HCT116 (cell line): Measurements from ENCODE around the gene FMC1. TPM values are rescaled to one million over a fixed set of nuclear protein-coding genes. Genes with fewer than 3 reads are reported as not detected.

Experiments
- ATAC-seq: fragments of 200-7000 bp; cut with Tn5 transposase; 2 replicates; pipeline ENCODE4 v1.9.1; 2020; ENCODE audit warnings: mild to moderate bottlenecking, moderate library complexity
- Bru-seq: library from RNA; stranded (reverse); fragments of 400-500 nt; gene quantifications from one replicate; lab custom pipeline; 2021; lab: Mats Ljungman, UMichigan
- BruChase-seq, 2 experiments: library from RNA; stranded (reverse); fragments of 400-500 nt; gene quantifications; one replicate each; lab custom pipeline; 2021; lab: Mats Ljungman, UMichigan
- BruUV-seq: library from RNA; stranded (reverse); fragments of 400-500 nt; replicated peaks from 2 replicates; lab custom pipeline; 2021; lab: Mats Ljungman, UMichigan
- CTCF ChIA-PET: fragments of 300-600 bp; sonication (Branson Sonifier 250); formaldehyde crosslinking; loops from one replicate; lab custom pipeline; 2021; ENCODE audit warnings: antibody characterized with exemption; lab: Charles Lee
- POLR2A ChIA-PET: fragments of 300-600, 350-600 bp; sonication (Branson Sonifier 250); formaldehyde crosslinking; loops from one replicate; lab custom pipeline; 2021; ENCODE audit warnings: antibody characterized with exemption; lab: Charles Lee
- RAD21 ChIA-PET, 2 experiments: fragments of 300-600 bp; sonication (Branson Sonifier 250); formaldehyde crosslinking; loops; one replicate each; lab custom pipeline; 2023; ENCODE audit warnings: low total read pairs in 2 of 2; ENCODE audit not compliant: uncharacterized antibody in 2 of 2, unreplicated experiment in 2 of 2, low non-redundant PET in 1 of 2; lab: Charles Lee
- DNase-seq: peaks from one replicate; pipeline ENCODE4 v3.0.0-alpha.2; 2010; ENCODE audit warnings: low read depth, low spot score
- H2AFZ ChIP-seq: fragments of 200-600 bp; shearing (Covaris generic), sonication (generic); 2 replicates; pipeline ENCODE4 v1.6.1; 2017; ENCODE audit warnings: low read depth, mixed run types, mixed read lengths, antibody characterized with exemption, low read length; ENCODE audit not compliant: poor library complexity, severe bottlenecking
- H3K27ac ChIP-seq: 2 replicates; pipeline ENCODE4 v1.5.1; 2012; ENCODE audit warnings: low read depth, low read length
- H3K27me3 ChIP-seq: fragments of 200-600 bp; sonication (generic); 2 replicates; pipeline ENCODE4 v1.6.1; 2016; ENCODE audit warnings: mixed run types, low read length, mixed read lengths; ENCODE audit not compliant: insufficient read depth
- H3K36me3 ChIP-seq, 2 experiments: fragments of 200-500 bp in 1 of 2; fragments of 200-600 bp in 1 of 2; sonication (Bioruptor generic) in 1 of 2; sonication (generic) in 1 of 2; 2 replicates each; pipeline versions ENCODE4 v1.5.1 to v1.6.1; 2014 to 2016; ENCODE audit warnings: low read length in 2 of 2, inconsistent platforms in 1 of 2, mixed read lengths in 1 of 2, mixed run types in 1 of 2; ENCODE audit not compliant: insufficient read depth in 2 of 2, control insufficient read depth in 1 of 2
- H3K4me1 ChIP-seq, 2 experiments: fragments of 200-600 bp in 1 of 2; sonication (generic) in 1 of 2; 2 replicates each; pipeline versions ENCODE4 v1.5.1 to v1.6.1; 2012 to 2017; ENCODE audit warnings: low read length in 2 of 2, inconsistent platforms in 1 of 2, mild to moderate bottlenecking in 1 of 2, mixed read lengths in 1 of 2, mixed run types in 1 of 2, moderate library complexity in 1 of 2; ENCODE audit not compliant: insufficient read depth in 2 of 2, control insufficient read depth in 1 of 2
- H3K4me2 ChIP-seq: fragments of 200-600 bp; sonication (generic); 2 replicates; pipeline ENCODE4 v1.6.1; 2017; ENCODE audit warnings: mixed run types, low read length, mixed read lengths
- H3K4me3 ChIP-seq, 2 experiments: fragments of 200-600 bp in 1 of 2; sonication (generic) in 1 of 2; replicated peaks in 1 of 2; 2 replicates each; pipeline ENCODE4 v1.5.1; 2011 to 2016; ENCODE audit warnings: low read length in 2 of 2, control low read depth in 1 of 2, low read depth in 1 of 2, mild to moderate bottlenecking in 1 of 2, mixed read lengths in 1 of 2, mixed run types in 1 of 2
- H3K79me2 ChIP-seq: fragments of 200-600 bp; sonication (generic); 2 replicates; pipeline ENCODE4 v1.6.1; 2017; ENCODE audit warnings: mild to moderate bottlenecking, mixed run types, low read length, moderate library complexity, mixed read lengths; ENCODE audit not compliant: insufficient read depth
- H3K9ac ChIP-seq: fragments of 200-600 bp; sonication (generic); 2 replicates; pipeline ENCODE4 v1.6.1; 2016; ENCODE audit warnings: low read length, mixed read lengths
- H3K9me2 ChIP-seq: fragments of 200-600 bp; sonication (generic), shearing (Covaris generic); 2 replicates; pipeline ENCODE4 v1.6.1; 2017; ENCODE audit warnings: mixed run types, mild to moderate bottlenecking, moderate library complexity; ENCODE audit not compliant: insufficient read depth
- H3K9me3 ChIP-seq, 2 experiments: fragments of 200-500 bp in 1 of 2; fragments of 200-600 bp in 1 of 2; sonication (Bioruptor generic) in 1 of 2; sonication (generic) in 1 of 2; 2 replicates each; pipeline ENCODE4 v1.6.1; 2014 to 2017; ENCODE audit warnings: low read length in 2 of 2, mixed read lengths in 2 of 2, inconsistent platforms in 1 of 2, low read depth in 1 of 2, mild to moderate bottlenecking in 1 of 2, mixed run types in 1 of 2, moderate library complexity in 1 of 2; ENCODE audit not compliant: control insufficient read depth in 1 of 2, insufficient read depth in 1 of 2
- H4K20me1 ChIP-seq: fragments of 200-600 bp; sonication (generic), shearing (Covaris generic); 2 replicates; pipeline ENCODE4 v1.6.1; 2017; ENCODE audit warnings: mixed run types, mild to moderate bottlenecking, moderate library complexity; ENCODE audit not compliant: insufficient read depth
- CBX3 ChIP-seq: IDR thresholded peaks from 2 replicates; pipeline ENCODE4 v1.6.1; 2012; ENCODE audit warnings: low read depth
- CEBPB ChIP-seq: IDR thresholded peaks from 2 replicates; pipeline ENCODE4 v1.6.1; 2012; ENCODE audit warnings: low read depth
- ELF1 ChIP-seq: IDR thresholded peaks from 2 replicates; pipeline ENCODE4 v1.6.1; 2012; ENCODE audit warnings: low read depth, borderline replicate concordance
- EZH2 ChIP-seq: fragments of 200-600 bp; sonication (generic); IDR thresholded peaks from 2 replicates; pipeline ENCODE4 v1.6.1; 2017; ENCODE audit warnings: antibody characterized with exemption, mixed run types
- EZH2phosphoT487 ChIP-seq: fragments of 200-600 bp; IDR thresholded peaks from 2 replicates; pipeline ENCODE4 v1.6.1; 2018; ENCODE audit warnings: antibody characterized with exemption, borderline replicate concordance
- FOSL1 ChIP-seq: IDR thresholded peaks from 2 replicates; pipeline ENCODE4 v1.6.1; 2012; ENCODE audit warnings: low read depth
- JUND ChIP-seq: IDR thresholded peaks from 2 replicates; pipeline ENCODE4 v1.6.1; 2012
- POLR2A ChIP-seq: IDR thresholded peaks from 2 replicates; pipeline ENCODE4 v1.7.0; 2011; ENCODE audit warnings: borderline replicate concordance; ENCODE audit not compliant: insufficient read depth, insufficient read length; ENCODE audit errors: extremely low read depth
- POLR2AphosphoS5 ChIP-seq: IDR thresholded peaks from 2 replicates; pipeline ENCODE4 v1.6.1; 2011; ENCODE audit warnings: mild to moderate bottlenecking, low read depth, low read length, moderate library complexity
- RAD21 ChIP-seq: IDR thresholded peaks from 2 replicates; pipeline ENCODE4 v1.6.1; 2012; ENCODE audit warnings: low read depth, mild to moderate bottlenecking
- SIN3A ChIP-seq: IDR thresholded peaks from 2 replicates; pipeline ENCODE4 v1.6.1; 2012; ENCODE audit warnings: low read depth
- SP1 ChIP-seq: IDR thresholded peaks from 2 replicates; pipeline ENCODE4 v1.6.1; 2012; ENCODE audit warnings: low read depth
- SRF ChIP-seq: IDR thresholded peaks from 2 replicates; pipeline ENCODE4 v1.6.1; 2012; ENCODE audit warnings: low read depth
- YY1 ChIP-seq: IDR thresholded peaks from 2 replicates; pipeline ENCODE4 v1.6.1; 2011; ENCODE audit warnings: low read length, low read depth, moderate library complexity, mild to moderate bottlenecking; ENCODE audit not compliant: insufficient replicate concordance; ENCODE audit errors: extremely low read depth
- ZFX ChIP-seq: fragments of 450-650 bp; IDR thresholded peaks from 2 replicates; pipeline ENCODE4 v1.6.1; 2017
- ZNF274 ChIP-seq: fragments of 200-500 bp; sonication (Bioruptor generic); IDR thresholded peaks from 2 replicates; pipeline ENCODE4 v1.6.1; 2014; ENCODE audit warnings: mild to moderate bottlenecking, low read depth, low read length, inconsistent platforms
- intact Hi-C: fragments of 100-400 bp; cut with micrococcal nuclease; formaldehyde crosslinking; loops from 2 replicates; pipeline ENCODE4 v1.10.0; 2022
- long read RNA-seq: library from polyadenylated mRNA; unstranded; transcript quantifications from one replicate; pipeline ENCODE4 v2.0.0, GENCODE V29; 2021; ENCODE audit not compliant: unreplicated experiment
- polyA plus RNA-seq: library from polyadenylated mRNA; unstranded; fragments of >200 nt; gene quantifications from 2 replicates; pipeline ENCODE4 v1.2.1, GENCODE V29; 2012; ENCODE audit warnings: missing spikeins
- total RNA-seq: library from RNA; stranded (reverse); gene quantifications from one replicate; pipeline ENCODE4 v1.2.1, GENCODE V29; 2021; ENCODE audit not compliant: unreplicated experiment
- TF ChIP-seq, protein P1 (sequence below), 3 experiments: fragments of 200-600 bp in 1 of 3; sonication (generic) in 1 of 3; IDR thresholded peaks in 2 of 3; conservative IDR thresholded peaks in 1 of 3; 2 replicates each; pipeline ENCODE4 v1.5.1; 2012 to 2017; ENCODE audit warnings: low read depth in 2 of 3, low read length in 2 of 3, antibody characterized with exemption in 1 of 3, borderline replicate concordance in 1 of 3, control low read depth in 1 of 3, mild to moderate bottlenecking in 1 of 3, mixed read lengths in 1 of 3, mixed run types in 1 of 3, moderate library complexity in 1 of 3; ENCODE audit not compliant: insufficient read depth in 1 of 3
- TF ChIP-seq, protein P2 (sequence below): IDR thresholded peaks from 2 replicates; pipeline ENCODE4 v1.6.1; 2012; ENCODE audit warnings: low read depth

Gene FMC1, protein sequence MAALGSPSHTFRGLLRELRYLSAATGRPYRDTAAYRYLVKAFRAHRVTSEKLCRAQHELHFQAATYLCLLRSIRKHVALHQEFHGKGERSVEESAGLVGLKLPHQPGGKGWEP
- 19.4 TPM for total RNA-seq
- 22.2 and 26.8 TPM in 2 replicates for polyA plus RNA-seq
- percentile 69 among the genes with signal in this experiment for Bru-seq, nascent RNA
- percentile 71 among the genes with signal in this experiment for BruChase-seq, experiment 1, labeled RNA remaining after a 6-hour chase
- percentile 63 among the genes with signal in this experiment for BruChase-seq, experiment 2, labeled RNA remaining after a 2-hour chase
- long read RNA-seq, transcript FMC1-201 (2 exons, 1,210 nt): major isoform, 22 of 26 reads
- long read RNA-seq, partial matches to known transcripts: 0 of 26 reads
- long read RNA-seq, other reads (novel, unspliced or antisense): 0 of 26 reads

DNA sequence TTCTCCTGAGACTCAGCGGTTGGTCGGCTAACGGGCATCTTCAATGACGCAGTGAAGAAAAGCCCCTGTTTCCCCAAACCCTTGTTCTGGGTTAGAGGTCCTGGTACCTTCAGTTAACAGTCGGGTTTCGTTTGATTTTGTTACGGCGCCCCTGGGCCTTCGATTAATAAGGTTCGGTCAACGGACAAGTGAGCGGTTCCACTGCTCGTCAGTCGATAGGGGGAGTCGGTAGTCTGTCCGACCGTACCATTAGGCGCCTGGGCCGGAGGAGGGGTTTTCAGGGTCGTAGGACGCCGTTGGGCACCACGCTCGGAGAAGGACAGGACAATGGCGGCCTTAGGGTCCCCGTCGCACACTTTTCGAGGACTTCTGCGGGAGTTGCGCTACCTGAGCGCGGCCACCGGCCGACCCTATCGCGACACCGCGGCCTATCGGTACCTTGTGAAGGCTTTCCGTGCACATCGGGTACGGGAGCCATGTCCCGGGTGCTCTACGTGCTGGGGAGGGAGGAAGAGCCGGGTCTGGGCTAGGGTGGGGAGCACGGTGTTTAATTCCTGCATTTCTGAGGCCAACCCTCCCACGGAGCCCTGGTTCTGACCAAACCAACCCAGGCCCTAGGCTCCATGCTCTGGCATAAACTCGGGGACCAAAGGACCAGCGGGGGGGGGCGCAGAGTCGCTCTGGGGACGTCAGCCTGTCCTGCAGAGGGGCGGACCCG is at the start of gene FMC1:
Gene FMC1 (plus strand): TSS at position 280 of the 718 bp plus-strand sequence. CDS start 48 bp downstream, at position 328.
- Histone ChIP-seq H3K9me3 (peaks cover 0 to 5% of the 10 kb centered on the region in 2 experiments; a peak in 1 of 4 replicates), H2AFZ (peak within 1 kb of the TSS; percentile 56), H3K4me2 (peak within 1 kb of the TSS; percentile 94), H3K79me2 (peaks cover 24% of the 10 kb centered on the region), H3K27me3 (no peaks in the 10 kb centered on the region), H4K20me1 (no peaks in the 10 kb centered on the region), H3K9ac (peak within 1 kb of the TSS; percentile 94), H3K4me3 (peak within 1 kb of the TSS; percentile 78 to 90), H3K27ac (peak within 1 kb of the TSS; percentile 95), H3K36me3 (no peaks in the 10 kb centered on the region), H3K9me2 (no peaks in the 10 kb centered on the region), H3K4me1 (peaks cover 3 to 26% of the 10 kb centered on the region in 2 experiments; a peak in 3 of 4 replicates)
- ATAC-seq (peak; percentile 77), DNase-seq (peak; percentile 88)
- ChIA-PET CTCF (no interaction called here), RAD21 (no interaction called here), POLR2A (no interaction called here)
- intact Hi-C loops: loop anchor here (1.0 to 10.0 kb wide), 2 partner anchors 18 to 236 kb away; partner anchors contain the start of genes LUC7L2 and ZC3HAV1
- no TSS peak for BruUV-seq
- no peak for TF ChIP-seq SRF
- TF ChIP-seq SP1: no peak
- no peak for TF ChIP-seq FOSL1
- TF ChIP-seq RAD21: no peak
- peak; percentile 79; the same call in 1 of the 2 replicates for TF ChIP-seq ZFX
- TF ChIP-seq SIN3A: no peak
- TF ChIP-seq EZH2phosphoT487: no peak
- TF ChIP-seq ELF1: no peak
- TF ChIP-seq POLR2A: no peak
- no peak for TF ChIP-seq CBX3
- TF ChIP-seq, protein P1, sequence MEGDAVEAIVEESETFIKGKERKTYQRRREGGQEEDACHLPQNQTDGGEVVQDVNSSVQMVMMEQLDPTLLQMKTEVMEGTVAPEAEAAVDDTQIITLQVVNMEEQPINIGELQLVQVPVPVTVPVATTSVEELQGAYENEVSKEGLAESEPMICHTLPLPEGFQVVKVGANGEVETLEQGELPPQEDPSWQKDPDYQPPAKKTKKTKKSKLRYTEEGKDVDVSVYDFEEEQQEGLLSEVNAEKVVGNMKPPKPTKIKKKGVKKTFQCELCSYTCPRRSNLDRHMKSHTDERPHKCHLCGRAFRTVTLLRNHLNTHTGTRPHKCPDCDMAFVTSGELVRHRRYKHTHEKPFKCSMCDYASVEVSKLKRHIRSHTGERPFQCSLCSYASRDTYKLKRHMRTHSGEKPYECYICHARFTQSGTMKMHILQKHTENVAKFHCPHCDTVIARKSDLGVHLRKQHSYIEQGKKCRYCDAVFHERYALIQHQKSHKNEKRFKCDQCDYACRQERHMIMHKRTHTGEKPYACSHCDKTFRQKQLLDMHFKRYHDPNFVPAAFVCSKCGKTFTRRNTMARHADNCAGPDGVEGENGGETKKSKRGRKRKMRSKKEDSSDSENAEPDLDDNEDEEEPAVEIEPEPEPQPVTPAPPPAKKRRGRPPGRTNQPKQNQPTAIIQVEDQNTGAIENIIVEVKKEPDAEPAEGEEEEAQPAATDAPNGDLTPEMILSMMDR (IDR thresholded peaks at IDR 0.05 in 2 of 3, conservative IDR thresholded peaks at IDR 0.05 in 1 of 3; ENCODE audit: borderline replicate concordance in 1 of 3, insufficient read depth in 1 of 3, low read depth in 2 of 3, low read length in 2 of 3): 0 out of 6 replicates have a peak, but pooled peaks of 1 of the 3 experiments have one; percentile 18
- no peak; the same call in 1 of the 2 replicates for TF ChIP-seq POLR2AphosphoS5
- TF ChIP-seq ZNF274: no peak
- no peak for TF ChIP-seq EZH2
- TF ChIP-seq, protein P2, sequence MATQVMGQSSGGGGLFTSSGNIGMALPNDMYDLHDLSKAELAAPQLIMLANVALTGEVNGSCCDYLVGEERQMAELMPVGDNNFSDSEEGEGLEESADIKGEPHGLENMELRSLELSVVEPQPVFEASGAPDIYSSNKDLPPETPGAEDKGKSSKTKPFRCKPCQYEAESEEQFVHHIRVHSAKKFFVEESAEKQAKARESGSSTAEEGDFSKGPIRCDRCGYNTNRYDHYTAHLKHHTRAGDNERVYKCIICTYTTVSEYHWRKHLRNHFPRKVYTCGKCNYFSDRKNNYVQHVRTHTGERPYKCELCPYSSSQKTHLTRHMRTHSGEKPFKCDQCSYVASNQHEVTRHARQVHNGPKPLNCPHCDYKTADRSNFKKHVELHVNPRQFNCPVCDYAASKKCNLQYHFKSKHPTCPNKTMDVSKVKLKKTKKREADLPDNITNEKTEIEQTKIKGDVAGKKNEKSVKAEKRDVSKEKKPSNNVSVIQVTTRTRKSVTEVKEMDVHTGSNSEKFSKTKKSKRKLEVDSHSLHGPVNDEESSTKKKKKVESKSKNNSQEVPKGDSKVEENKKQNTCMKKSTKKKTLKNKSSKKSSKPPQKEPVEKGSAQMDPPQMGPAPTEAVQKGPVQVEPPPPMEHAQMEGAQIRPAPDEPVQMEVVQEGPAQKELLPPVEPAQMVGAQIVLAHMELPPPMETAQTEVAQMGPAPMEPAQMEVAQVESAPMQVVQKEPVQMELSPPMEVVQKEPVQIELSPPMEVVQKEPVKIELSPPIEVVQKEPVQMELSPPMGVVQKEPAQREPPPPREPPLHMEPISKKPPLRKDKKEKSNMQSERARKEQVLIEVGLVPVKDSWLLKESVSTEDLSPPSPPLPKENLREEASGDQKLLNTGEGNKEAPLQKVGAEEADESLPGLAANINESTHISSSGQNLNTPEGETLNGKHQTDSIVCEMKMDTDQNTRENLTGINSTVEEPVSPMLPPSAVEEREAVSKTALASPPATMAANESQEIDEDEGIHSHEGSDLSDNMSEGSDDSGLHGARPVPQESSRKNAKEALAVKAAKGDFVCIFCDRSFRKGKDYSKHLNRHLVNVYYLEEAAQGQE: no peak
- peak; percentile 81 for TF ChIP-seq YY1
- no peak for TF ChIP-seq CEBPB
- TF ChIP-seq JUND: no peak
